Stimulated activated naive CD4-positive, alpha-beta T cell (primary cell): ENCODE results near the gene SLC4A3.
A peak's percentile ranks its signal among the peaks of the same experiment; 100 is the strongest.

Experiments
- DNase-seq, 6 experiments: peaks; one replicate each; lab custom pipeline; 2025; lab: John Stamatoyannopoulos, UW

SLC4A3 gene

GRCh38 chr2:219631904-219632759 lies 4.7 kb downstream of the SLC4A3 start:
- DNase-seq = no peak

DNA sequence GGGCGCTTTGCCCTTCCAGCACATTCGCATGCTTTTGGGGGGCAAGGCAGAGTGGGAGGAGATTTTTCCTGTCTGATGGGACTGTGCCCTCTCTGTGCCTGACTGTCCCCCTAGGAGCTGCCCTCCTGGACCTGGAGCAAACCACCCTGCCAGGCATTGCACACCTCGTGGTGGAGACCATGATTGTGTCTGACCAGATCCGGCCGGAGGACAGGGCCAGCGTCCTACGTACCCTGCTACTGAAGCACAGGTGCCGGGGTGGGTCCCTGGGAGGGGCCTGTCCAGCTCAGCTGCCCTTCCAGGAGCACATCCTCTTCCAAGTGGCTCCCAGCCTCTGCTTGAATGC lies 5.3 kb downstream of the SLC4A3 start:
- no peak for DNase-seq

DNA sequence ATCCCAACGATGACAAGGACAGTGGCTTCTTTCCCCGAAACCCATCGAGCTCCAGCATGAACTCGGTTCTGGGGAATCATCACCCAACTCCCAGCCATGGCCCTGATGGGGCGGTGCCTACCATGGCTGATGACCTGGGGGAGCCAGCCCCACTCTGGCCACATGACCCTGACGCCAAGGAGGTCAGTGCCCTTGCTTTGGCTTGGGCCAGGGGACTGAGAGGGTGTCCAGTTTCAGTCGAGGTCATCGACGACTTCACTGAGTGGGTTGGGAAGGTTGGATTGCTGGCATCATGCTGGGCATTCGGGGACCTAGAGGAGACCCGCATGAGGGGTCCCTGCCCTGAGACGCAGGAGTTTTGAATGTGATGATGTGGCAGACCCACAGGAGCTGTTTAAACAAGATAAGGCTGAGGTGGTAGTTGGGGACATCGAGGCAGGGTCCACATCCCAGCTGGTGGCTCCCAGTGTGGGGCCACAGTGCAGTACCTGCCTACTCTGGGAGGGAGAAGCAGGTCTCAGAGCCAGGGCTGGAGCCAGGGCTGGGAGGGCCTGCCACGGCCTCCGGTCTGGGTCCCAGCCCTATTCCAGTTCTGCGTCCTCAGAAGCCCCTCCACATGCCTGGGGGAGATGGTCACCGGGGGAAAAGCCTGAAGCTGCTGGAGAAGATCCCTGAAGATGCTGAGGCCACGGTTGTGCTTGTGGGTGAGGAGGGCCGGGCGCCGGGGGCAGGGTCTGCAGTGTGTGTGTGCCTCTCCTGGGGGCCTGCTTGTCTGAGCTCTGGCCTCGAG lies 6.0 kb downstream of the SLC4A3 start:
- no peak for DNase-seq

- no peak for DNase-seq
Observed at GRCh38 chr2:219634171-219634940, 6.9 kb downstream of the SLC4A3 start.

- no peak for DNase-seq
Observed at GRCh38 chr2:219634951-219635751, 7.7 kb downstream of the SLC4A3 start.

DNA sequence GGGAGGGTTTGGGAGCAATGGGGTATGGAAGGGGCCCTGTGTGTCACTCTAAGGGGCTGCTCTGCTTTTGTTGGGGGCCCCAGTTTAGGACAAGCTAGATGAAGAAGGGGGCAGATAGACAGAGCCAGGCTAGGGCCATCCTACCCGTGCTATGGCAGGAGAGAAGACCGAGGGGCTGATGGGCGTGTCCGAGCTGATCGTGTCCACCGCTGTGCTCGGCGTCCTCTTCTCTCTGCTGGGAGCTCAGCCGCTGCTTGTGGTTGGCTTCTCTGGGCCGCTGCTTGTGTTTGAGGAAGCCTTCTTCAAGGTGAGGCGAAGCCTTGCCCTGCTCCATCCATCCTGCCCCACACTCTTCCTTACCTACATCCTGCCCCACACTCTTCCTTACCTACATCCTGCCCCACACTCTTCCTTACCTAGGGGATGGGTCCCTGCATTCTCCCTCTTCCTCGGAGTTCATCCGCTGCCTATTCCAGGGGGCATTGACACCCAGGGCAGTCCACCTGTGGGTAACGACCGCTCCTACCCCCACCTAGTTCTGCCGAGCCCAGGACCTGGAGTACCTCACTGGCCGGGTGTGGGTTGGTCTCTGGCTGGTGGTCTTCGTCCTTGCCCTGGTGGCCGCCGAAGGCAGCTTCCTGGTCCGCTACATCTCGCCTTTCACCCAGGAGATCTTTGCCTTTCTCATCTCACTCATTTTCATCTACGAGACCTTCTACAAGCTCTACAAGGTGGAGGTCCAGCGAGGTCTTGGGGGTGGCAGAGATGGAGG lies 8.9 kb downstream of the SLC4A3 start:
- no peak for DNase-seq

- DNase-seq = no peak
Observed at GRCh38 chr2:219636941-219637841, 9.8 kb downstream of the SLC4A3 start.

DNA sequence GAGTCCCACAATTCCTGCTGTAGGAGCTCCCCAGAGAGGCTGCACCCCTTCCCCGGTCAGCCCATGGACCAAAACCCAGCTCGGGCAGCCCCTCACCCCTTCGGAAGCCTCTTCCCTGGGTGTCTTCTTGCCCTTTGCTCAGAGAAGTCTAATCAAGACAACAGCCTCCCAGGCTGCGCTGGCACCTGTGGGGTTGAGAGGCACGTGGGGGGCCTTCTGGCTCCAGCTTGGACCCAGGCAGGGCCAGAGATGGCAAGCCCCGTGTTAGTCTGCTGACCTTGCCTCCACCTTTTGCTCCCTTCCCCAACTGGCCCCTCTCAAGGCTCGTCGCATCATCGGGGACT lies 10.4 kb downstream of the SLC4A3 start:
- DNase-seq = no peak

DNA sequence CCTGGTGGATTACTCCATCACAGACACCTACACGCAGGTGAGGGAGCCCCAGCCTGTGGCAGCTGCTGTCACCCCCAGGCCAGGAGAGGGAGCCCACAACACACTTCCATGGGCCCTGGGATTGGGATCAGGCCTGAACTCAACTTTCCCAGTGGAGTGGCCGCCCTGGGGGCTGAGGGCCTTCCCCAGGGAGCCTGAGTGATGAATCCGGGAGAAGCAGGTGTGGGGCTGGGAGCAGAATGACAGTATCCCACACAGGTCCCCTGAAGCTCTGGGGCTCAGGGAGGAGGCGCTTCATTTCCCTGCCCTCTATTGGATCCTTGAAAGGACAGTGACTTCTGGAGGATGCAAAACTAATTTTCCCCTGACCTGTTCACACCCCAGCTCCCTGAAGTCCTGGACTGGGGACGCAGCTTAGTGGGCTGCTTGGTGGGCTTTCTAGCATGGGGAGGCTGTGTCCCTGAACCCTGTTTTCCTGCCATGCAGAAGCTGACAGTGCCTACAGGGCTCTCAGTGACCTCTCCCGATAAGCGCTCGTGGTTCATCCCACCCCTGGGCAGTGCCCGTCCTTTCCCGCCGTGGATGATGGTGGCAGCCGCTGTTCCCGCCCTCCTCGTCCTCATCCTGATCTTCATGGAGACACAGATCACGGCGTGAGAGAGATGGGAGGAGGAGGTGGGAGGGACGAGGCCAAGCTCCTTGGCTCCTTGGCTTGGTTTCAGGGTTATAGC lies 11.0 kb downstream of the SLC4A3 start:
- DNase-seq = no peak

DNA sequence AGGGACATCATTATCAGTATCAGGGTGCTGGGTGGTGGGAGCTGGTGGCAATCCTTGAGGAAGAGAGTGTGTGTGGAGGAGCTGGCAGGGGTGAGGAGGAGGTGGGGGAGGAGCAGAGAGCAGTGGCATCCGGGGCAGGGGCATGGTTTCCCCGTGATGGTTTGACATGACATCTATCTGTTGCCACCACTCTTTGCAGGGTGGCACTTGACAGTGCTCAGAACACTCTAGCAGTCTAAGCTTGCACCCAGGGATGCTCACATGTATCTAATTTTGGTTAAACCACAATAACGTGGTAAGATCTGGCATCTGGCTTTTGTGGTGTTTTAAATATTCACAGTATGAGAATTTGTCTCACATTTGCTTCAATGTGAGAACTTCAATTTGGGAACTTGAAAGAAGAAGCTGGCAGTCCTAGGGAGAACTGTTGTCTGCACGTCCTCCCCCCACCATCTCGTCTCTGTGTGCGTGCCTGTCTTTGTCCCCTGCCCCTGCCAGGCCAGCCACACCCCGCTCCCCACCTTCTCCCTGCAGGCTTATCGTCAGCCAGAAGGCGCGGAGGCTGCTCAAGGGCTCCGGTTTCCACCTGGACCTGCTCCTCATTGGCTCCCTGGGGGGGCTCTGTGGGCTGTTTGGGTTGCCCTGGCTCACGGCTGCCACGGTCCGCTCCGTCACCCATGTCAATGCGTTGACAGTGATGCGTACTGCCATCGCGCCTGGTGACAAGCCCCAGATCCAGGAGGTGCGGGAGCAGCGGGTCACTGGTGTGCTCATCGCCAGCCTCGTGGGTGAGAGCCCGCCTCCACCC lies 11.7 kb downstream of the SLC4A3 start:
- DNase-seq = no peak

GRCh38 chr2:219641390-219642068 lies 14.1 kb downstream of the SLC4A3 start:
- no peak for DNase-seq

DNA sequence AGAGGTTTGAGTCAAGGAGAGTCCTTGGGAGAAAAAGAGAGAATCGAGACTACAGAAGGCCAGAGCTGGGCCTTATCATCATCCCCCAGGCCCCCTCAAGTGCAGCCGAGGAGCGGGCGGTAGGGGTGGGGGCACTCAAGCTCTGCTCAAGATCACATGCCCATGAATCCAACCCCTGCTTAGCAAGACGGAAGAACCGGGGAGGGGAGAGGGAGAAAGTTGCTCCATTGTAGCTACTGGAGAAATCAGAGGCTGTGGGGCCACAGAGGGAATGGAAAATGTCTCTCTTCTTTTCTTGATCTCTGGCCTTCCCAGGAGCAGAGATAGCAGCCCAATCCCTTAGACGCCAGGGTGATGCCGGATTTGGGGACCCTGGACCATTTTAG lies 14.6 kb downstream of the SLC4A3 start:
- DNase-seq = no peak

DNA sequence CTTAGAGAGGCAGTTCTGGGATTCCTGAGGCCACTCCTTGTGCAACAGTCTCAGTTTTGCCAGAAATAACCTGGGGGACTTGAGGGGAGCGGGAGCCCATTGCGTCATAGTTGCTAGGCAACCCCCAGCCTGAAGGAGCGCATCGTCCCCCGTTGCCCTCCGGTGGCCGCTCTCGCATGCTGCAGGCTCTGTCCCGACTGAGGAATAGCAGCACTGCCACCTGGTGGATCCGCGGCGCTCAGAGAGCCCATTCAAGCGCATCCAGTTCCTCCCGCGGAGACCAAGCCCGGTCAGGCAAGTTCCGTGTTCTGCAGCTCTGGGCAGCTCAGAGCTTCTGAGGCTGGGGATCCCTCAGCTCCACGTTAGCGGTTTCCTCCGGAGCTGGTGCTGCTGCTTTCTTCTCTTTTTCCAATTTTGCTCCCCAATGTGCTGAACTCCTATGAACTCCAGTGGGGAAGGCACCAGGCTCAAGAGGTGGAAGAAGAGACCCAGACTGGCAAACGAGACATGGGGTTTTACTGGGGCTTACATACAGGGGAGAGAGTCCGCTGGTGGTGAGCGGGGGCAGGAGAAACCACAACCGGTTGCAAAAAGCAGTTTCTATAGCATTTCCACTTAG lies 15.1 kb downstream of the SLC4A3 start:
- peak; percentile 75 to 84 (median 82) for DNase-seq

GRCh38 chr2:219643084-219643473 lies 15.6 kb downstream of the SLC4A3 start:
- no peak for DNase-seq

DNA sequence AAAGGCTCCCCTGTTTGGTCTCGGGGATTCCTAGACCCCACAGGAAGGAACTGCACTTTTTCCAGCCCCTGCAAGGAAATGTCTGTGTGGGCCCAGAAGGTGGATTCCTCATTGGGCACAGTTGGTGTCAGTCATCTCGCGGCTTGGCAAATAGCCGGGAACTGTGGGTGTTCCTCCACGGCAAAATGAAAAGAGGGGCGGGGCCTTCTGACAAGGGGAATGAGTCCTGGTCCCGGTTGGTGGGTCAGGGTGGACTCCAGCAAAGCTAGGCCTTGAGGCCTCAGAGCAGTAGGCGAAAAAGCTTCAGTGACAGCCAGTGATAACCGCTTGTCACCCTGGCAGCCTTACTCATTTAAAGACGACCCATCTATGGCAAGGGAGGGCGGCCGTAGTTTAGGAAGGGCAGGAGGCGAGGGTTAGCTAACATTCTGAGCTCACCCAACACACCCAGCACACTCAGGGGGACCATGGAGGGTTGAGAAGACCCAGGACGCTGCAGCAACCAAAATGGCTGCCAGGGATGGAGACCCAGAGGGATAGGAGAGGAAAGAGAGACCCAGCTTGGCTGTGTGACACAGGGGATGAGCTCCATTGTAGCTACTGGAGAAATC lies 16.5 kb downstream of the SLC4A3 start:
- DNase-seq = no peak

DNA sequence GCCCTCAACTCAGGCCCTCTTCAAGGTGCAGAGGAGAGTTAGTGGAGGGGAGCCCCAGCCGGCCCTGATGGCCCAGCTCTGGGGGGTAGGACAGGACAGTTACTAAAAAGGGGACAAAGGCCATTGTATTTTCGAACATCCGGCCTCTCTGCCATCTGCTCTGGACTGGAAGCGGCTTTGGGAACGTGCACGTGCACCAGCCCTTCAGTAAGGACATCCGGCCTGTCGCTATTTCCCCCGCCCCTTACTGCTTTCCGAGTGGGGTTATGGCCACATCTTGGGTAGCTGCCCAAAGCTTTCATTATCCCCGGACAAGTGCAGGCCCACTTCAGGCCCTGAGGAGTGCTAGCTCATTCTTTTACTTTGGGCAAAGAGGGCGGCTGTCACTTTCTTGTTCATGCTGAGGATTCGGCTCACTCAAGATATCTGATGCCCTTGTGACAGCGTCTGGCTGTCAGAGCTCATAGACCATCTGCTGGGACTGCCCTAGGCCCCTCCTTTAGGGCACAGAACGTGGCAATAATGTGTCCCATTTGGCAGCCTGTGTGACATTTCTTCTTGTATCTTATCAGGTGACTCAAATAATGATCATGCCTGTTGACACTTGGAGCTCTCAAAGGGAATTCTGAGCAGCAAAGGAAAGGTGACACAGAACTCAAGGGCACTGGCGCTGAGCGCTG lies 17.5 kb downstream of the SLC4A3 start:
- no peak for DNase-seq
